Transverse colon (tissue), 4 donors: ENCODE measurements around the gene TULP1. TPM values are rescaled to one million over a fixed set of nuclear protein-coding genes. Genes with fewer than 3 reads are reported as not detected.

Experiments used
- DNase-seq: peaks from one replicate; pipeline ENCODE4 v3.0.0-alpha.2; 2019
- H3K27ac ChIP-seq, 4 donors: fragments of 200-600 bp; sonication (generic); 2 replicates each; pipeline ENCODE4 v1.5.1; 2016 to 2018; ENCODE audit warnings: inconsistent platforms in 4 of 4
- H3K27me3 ChIP-seq: fragments of 200-600 bp; sonication (generic); 2 replicates; pipeline ENCODE4 v1.5.1; 2017; ENCODE audit warnings: inconsistent platforms
- H3K36me3 ChIP-seq, 4 donors: fragments of 200-600 bp; sonication (generic); 2 replicates each; pipeline ENCODE4 v1.5.1; 2017 to 2019; ENCODE audit warnings: inconsistent platforms in 4 of 4
- H3K4me1 ChIP-seq, 4 donors: fragments of 200-600 bp; sonication (generic); 2 replicates each; pipeline ENCODE4 v1.5.1; 2017 to 2020; ENCODE audit warnings: inconsistent platforms in 4 of 4
- H3K4me3 ChIP-seq, 4 donors: fragments of 200-600 bp; sonication (generic); 1 replicate in 1 of 4; 2 replicates in 3 of 4; pipeline versions ENCODE4 v1.5.1 to v1.6.1; 2017 to 2019; ENCODE audit warnings: inconsistent platforms in 4 of 4
- H3K9me3 ChIP-seq, 2 donors: fragments of 200-600 bp; sonication (generic); 2 replicates each; pipeline ENCODE4 v1.5.1; 2017 to 2019; ENCODE audit warnings: inconsistent platforms in 2 of 2
- EP300 ChIP-seq: sonication (generic); formaldehyde crosslinking; IDR thresholded peaks from one replicate; pipeline ENCODE4 v1.6.1; 2017; ENCODE audit warnings: antibody characterized with exemption, low read depth
- POLR2A ChIP-seq: fragments of 450-650 bp; IDR thresholded peaks from one replicate; pipeline ENCODE4 v1.6.1; 2016; ENCODE audit warnings: antibody characterized with exemption, mild to moderate bottlenecking, moderate library complexity
- POLR2AphosphoS5 ChIP-seq, 3 donors: sonication (generic); formaldehyde crosslinking; IDR thresholded peaks; one replicate each; pipeline ENCODE4 v1.6.1; 2016; ENCODE audit warnings: antibody characterized with exemption in 3 of 3
- WGBS, 2 donors: methylation state at CpG; one replicate each; pipeline ENCODE4 v1.1.5; 2018; ENCODE audit warnings: low coverage in 1 of 2; 5-methylcytosine and 5-hydroxymethylcytosine counted together
- in situ Hi-C, 4 donors: fragments of 200-750 bp; cut with MboI; loops; one replicate each; pipeline versions ENCODE4 v1.15.0 to v1.15.1; 2017; ENCODE audit warnings: low sequenced_read_pairs in 3 of 4, low pct_ligation_motif_present in 1 of 4, low pct_unique_long_range_greater_than_20kb in 1 of 4
- intact Hi-C: fragments of 100-400 bp; cut with DNase I; formaldehyde crosslinking; loops from one replicate; pipeline ENCODE4 v1.15.1; 2023; ENCODE audit warnings: low total_unique reads
- total RNA-seq, 4 donors: library from RNA; depleted of rRNA; stranded (reverse); fragments of >200 nt; gene quantifications; one replicate each; pipeline ENCODE4 v1.1.0, GENCODE V29; 2016
- TF ChIP-seq, protein P1 (sequence below), 5 experiments: fragments of 200-600 bp in 3 of 5; fragments of 450-650 bp in 2 of 5; sonication (generic) in 3 of 5; IDR thresholded peaks; 1 replicate in 2 of 5; 2 replicates in 3 of 5; pipeline ENCODE4 v1.5.1; 2016 to 2017; ENCODE audit warnings: antibody characterized with exemption in 5 of 5, inconsistent platforms in 3 of 5, mild to moderate bottlenecking in 2 of 5, moderate library complexity in 1 of 5

Gene TULP1
- total RNA-seq, 4 donors from 2014 or later: not detected

DNA sequence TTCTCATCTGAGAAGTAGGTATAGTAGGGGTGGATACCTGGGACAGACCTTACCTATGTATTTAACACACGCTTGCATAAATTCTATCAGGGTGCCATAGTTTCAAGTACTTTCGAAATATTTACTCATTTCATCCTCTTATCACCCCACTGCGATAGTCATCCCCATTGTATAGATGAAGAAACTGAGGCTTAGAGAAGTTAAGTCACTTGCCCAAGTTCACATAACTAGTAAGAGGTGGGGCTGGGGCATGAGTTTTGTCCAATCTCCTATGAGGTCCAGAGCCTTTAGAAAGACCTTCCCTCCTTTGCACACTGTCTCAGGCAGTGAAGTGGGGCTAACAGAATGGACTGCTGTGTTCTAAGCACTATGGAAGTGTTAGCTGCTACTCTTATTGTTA, 6.2 kb downstream of the TULP1 start:
- in situ Hi-C loops (no loop called here), intact Hi-C loops (no loop called here)
- no peak for DNase-seq
- no peak overlapping the region for H3K4me3 ChIP-seq
- H3K27me3 ChIP-seq: peaks cover 54% of the 10 kb centered on the region
- TF ChIP-seq, protein P1, sequence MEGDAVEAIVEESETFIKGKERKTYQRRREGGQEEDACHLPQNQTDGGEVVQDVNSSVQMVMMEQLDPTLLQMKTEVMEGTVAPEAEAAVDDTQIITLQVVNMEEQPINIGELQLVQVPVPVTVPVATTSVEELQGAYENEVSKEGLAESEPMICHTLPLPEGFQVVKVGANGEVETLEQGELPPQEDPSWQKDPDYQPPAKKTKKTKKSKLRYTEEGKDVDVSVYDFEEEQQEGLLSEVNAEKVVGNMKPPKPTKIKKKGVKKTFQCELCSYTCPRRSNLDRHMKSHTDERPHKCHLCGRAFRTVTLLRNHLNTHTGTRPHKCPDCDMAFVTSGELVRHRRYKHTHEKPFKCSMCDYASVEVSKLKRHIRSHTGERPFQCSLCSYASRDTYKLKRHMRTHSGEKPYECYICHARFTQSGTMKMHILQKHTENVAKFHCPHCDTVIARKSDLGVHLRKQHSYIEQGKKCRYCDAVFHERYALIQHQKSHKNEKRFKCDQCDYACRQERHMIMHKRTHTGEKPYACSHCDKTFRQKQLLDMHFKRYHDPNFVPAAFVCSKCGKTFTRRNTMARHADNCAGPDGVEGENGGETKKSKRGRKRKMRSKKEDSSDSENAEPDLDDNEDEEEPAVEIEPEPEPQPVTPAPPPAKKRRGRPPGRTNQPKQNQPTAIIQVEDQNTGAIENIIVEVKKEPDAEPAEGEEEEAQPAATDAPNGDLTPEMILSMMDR (IDR thresholded peaks at IDR 0.05): no peak
- no peak for TF ChIP-seq POLR2A
- TF ChIP-seq EP300: no peak
- H3K4me1 ChIP-seq: peaks cover 0 to under 1% (median 0%) of the 10 kb centered on the region in 4 donors
- H3K27ac ChIP-seq: no peak overlapping the region
- 89 to 97% methylated on average over 3 of the region's 3 CpGs for WGBS, 2 donors
- H3K36me3 ChIP-seq: no peaks in the 10 kb centered on the region
- no peaks in the 10 kb centered on the region for H3K9me3 ChIP-seq

DNA sequence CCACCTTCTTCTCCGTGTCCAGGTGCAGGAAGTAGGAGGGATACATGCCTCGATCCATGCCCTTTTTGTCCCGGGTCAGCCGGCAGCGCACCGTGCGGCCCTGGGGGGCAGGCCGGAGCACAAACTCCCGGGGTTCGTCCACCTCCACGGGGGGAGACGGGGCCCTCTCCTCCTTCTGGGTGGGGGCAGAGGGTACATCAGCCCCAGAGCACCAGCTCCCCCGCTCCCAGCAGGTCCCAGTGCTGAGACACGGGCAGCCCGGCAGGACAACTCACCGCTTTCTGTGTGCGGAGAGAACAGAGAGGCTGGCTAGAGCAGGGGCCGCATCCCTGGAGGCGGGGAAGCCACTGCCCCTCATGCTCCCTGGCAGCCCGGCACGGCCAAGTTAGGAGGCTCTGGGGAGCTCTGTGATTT, 6.7 kb downstream of the TULP1 start:
- Histone ChIP-seq H3K9me3 (no peaks in the 10 kb centered on the region), H3K27me3 (peaks cover 49% of the 10 kb centered on the region), H3K4me3 (no peak overlapping the region), H3K36me3 (no peaks in the 10 kb centered on the region), H3K27ac (no peak overlapping the region), H3K4me1 (no peaks in the 10 kb centered on the region)
- DNase-seq: no peak
- in situ Hi-C loops (no loop called here), intact Hi-C loops (no loop called here)
- WGBS, 2 donors: 69% methylated on average over 19 of the region's 21 CpGs; no CpG with 5 or more reads in 1 of the 2 donors
- TF ChIP-seq EP300: no peak
- TF ChIP-seq, protein P1 (IDR thresholded peaks at IDR 0.05): no peak
- no peak for TF ChIP-seq POLR2AphosphoS5 (IDR thresholded peaks at IDR 0.05)
- no peak for TF ChIP-seq POLR2A

DNA sequence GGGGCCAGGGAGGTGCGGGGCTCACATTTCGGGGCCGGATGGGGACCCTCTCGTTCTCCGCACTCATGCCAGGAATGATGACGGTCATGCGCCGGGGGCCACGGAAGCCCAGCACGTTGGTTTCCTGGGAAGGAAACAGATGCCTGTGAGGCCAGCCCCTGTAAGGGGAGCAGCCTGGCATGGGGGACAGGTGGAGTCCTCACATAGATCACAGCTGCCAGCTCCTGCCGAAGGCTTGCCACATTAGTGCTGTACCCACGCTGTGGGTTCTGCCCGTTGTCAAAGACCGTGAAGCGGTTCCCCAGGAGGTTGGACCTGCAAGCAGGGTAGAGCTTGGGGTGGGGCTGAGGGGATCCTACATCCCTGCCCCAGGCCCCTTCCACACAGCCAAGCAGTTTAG, 9.2 kb downstream of the TULP1 start:
- no peaks in the 10 kb centered on the region for H3K9me3 ChIP-seq
- peaks cover 27% of the 10 kb centered on the region for H3K27me3 ChIP-seq
- no peak overlapping the region for H3K27ac ChIP-seq
- 54 to 60% methylated on average over 1 to 15 of the region's 15 CpGs for WGBS, 2 donors
- no peak overlapping the region for H3K4me3 ChIP-seq
- DNase-seq: no peak
- peaks cover 0 to under 1% (median 0%) of the 10 kb centered on the region in 4 donors for H3K4me1 ChIP-seq
- intact Hi-C loops (no loop called here), in situ Hi-C loops (no loop called here)
- H3K36me3 ChIP-seq: no peaks in the 10 kb centered on the region
- no peak for TF ChIP-seq EP300
- TF ChIP-seq, protein P1 (IDR thresholded peaks at IDR 0.05): no peak
- TF ChIP-seq POLR2A: no peak
- TF ChIP-seq POLR2AphosphoS5 (IDR thresholded peaks at IDR 0.05): no peak

DNA sequence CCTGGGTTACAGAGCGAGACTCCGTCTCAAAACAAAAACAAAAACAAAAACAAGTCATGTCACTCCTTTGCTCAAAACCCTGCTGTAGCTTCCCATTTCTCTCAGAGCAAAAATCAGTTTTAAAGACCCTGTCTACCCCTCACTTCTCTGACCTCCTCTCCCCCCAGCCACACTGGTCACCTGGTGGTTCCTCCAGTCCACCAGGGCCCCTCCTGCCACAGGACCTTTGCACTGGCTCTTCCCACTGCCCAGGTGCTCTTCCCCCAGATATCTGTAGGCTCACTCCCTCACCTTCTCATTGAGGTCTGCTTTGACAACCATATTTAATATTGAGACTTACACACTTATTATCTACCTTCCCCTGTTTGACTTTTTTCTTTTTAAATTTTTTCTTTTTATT, 10.9 kb downstream of the TULP1 start:
- TF ChIP-seq, protein P1 (IDR thresholded peaks at IDR 0.05): no peak
- TF ChIP-seq POLR2AphosphoS5 (IDR thresholded peaks at IDR 0.05) (no peak), EP300 (no peak), POLR2A (no peak)
- WGBS, 2 donors: 83 to 100% methylated on average over 1 to 2 of the region's 2 CpGs
- Histone ChIP-seq H3K4me3 (no peak overlapping the region), H3K27ac (no peak overlapping the region), H3K36me3 (no peaks in the 10 kb centered on the region), H3K4me1 (peaks cover 0 to 12% (median 11%) of the 10 kb centered on the region in 4 donors), H3K9me3 (no peaks in the 10 kb centered on the region), H3K27me3 (peaks cover 29% of the 10 kb centered on the region)
- intact Hi-C loops (no loop called here), in situ Hi-C loops (no loop called here)
- DNase-seq: no peak
